Prostate gland (tissue), 2 donors: ENCODE data around the gene NFIX.

Source experiments
- POLR2AphosphoS5 ChIP-seq: sonication (generic); formaldehyde crosslinking; IDR thresholded peaks from one replicate; pipeline ENCODE4 v1.6.1; 2017; ENCODE audit warnings: antibody characterized with exemption
- TF ChIP-seq, protein P1 (sequence below), 4 experiments: fragments of 200-600 bp in 2 of 4; fragments of 450-650 bp in 2 of 4; sonication (generic) in 2 of 4; IDR thresholded peaks; 1 replicate in 3 of 4; 2 replicates in 1 of 4; pipeline ENCODE4 v1.5.1; 2016 to 2019; ENCODE audit warnings: antibody characterized with exemption in 4 of 4, mild to moderate bottlenecking in 2 of 4, moderate library complexity in 2 of 4

- TF ChIP-seq, protein P1, sequence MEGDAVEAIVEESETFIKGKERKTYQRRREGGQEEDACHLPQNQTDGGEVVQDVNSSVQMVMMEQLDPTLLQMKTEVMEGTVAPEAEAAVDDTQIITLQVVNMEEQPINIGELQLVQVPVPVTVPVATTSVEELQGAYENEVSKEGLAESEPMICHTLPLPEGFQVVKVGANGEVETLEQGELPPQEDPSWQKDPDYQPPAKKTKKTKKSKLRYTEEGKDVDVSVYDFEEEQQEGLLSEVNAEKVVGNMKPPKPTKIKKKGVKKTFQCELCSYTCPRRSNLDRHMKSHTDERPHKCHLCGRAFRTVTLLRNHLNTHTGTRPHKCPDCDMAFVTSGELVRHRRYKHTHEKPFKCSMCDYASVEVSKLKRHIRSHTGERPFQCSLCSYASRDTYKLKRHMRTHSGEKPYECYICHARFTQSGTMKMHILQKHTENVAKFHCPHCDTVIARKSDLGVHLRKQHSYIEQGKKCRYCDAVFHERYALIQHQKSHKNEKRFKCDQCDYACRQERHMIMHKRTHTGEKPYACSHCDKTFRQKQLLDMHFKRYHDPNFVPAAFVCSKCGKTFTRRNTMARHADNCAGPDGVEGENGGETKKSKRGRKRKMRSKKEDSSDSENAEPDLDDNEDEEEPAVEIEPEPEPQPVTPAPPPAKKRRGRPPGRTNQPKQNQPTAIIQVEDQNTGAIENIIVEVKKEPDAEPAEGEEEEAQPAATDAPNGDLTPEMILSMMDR (IDR thresholded peaks at IDR 0.05) = no peak
- TF ChIP-seq POLR2AphosphoS5 = no peak
These were observed 82.0 kb downstream of the NFIX start for GRCh38 chr19:13077240-13077639.
